OCI-LY1 (cell line): ENCODE measurements around the gene RERE.

Experiments used
- EZH2 ChIP-seq: fragments of 200-600 bp; sonication (generic), shearing (Covaris generic); IDR thresholded peaks from 2 replicates; pipeline ENCODE4 v1.8.0; 2017; ENCODE audit warnings: borderline replicate concordance, mixed run types, mild to moderate bottlenecking, antibody characterized with exemption, low read length, moderate library complexity, mixed read lengths
- TF ChIP-seq, protein P1 (sequence below): fragments of 200-600 bp; sonication (generic), shearing (Covaris generic); IDR thresholded peaks from 2 replicates; pipeline ENCODE4 v1.5.1; 2017; ENCODE audit warnings: mild to moderate bottlenecking, antibody characterized with exemption, low read length, moderate library complexity, mixed read lengths

DNA sequence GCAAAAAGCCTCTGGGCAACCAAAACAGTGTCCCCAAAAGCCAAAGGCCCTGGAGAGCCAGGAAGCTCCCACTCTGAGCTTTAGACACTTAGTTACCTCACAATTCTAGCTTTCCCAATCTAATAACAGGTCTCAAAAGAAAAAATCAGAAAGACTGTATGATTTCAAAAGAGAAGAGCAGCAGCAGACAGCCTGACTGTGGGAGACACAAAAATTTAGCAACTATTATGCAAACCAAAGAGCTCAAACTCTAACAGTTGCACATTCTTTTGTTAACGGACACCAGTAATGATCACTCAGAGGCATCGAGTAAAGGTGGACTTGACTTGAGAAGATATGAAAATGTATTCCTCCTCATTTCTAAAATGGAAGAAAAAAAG, 339.5 kb downstream of the RERE start:
- TF ChIP-seq, protein P1, sequence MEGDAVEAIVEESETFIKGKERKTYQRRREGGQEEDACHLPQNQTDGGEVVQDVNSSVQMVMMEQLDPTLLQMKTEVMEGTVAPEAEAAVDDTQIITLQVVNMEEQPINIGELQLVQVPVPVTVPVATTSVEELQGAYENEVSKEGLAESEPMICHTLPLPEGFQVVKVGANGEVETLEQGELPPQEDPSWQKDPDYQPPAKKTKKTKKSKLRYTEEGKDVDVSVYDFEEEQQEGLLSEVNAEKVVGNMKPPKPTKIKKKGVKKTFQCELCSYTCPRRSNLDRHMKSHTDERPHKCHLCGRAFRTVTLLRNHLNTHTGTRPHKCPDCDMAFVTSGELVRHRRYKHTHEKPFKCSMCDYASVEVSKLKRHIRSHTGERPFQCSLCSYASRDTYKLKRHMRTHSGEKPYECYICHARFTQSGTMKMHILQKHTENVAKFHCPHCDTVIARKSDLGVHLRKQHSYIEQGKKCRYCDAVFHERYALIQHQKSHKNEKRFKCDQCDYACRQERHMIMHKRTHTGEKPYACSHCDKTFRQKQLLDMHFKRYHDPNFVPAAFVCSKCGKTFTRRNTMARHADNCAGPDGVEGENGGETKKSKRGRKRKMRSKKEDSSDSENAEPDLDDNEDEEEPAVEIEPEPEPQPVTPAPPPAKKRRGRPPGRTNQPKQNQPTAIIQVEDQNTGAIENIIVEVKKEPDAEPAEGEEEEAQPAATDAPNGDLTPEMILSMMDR = no peak
- TF ChIP-seq EZH2 = no peak
